ENCODE results near the gene TBC1D22A. TPM values are rescaled to one million over a fixed set of nuclear protein-coding genes. Genes with fewer than 3 reads are reported as not detected.

TBC1D22A gene
- total RNA-seq, 3 donors from 2014 or later, result 19.0 to 23.6 (median 23.6) TPM

- Histone ChIP-seq H3K27ac (no peak overlapping the region), H3K9me3 (no peaks in the 10 kb centered on the region), H3K36me3 (no peaks in the 10 kb centered on the region), H3K27me3 (no peaks in the 10 kb centered on the region), H3K4me3 (no peak overlapping the region), H3K4me1 (peaks cover 0 to 4% of the 10 kb centered on the region in 2 donors)
- intact Hi-C loops (cut with DNase I; ENCODE audit: low total_unique reads), result loop anchor here (5.0 kb wide), 1 partner anchor 1033 kb away; no protein-coding TSS in a partner anchor
- DNase-seq (ENCODE audit: low spot score in 2 of 2), result no peak
- TF ChIP-seq POLR2A (IDR thresholded peaks at IDR 0.05) (no peak), POLR2AphosphoS5 (IDR thresholded peaks at IDR 0.05) (no peak), CTCF (IDR thresholded peaks at IDR 0.05) (no peak)
These were observed 382.5 kb downstream of the TBC1D22A start for GRCh38 chr22:47144791-47145425.

GRCh38 chr22:47145883-47146282, 383.4 kb downstream of the TBC1D22A start:
- intact Hi-C loops (cut with DNase I; ENCODE audit: low total_unique reads), result no loop called here
- Histone ChIP-seq H3K27me3 (no peaks in the 10 kb centered on the region), H3K27ac (no peak overlapping the region), H3K4me1 (peaks cover 0 to 4% of the 10 kb centered on the region in 2 donors), H3K9me3 (no peaks in the 10 kb centered on the region), H3K4me3 (no peak overlapping the region), H3K36me3 (no peaks in the 10 kb centered on the region)
- TF ChIP-seq POLR2A (IDR thresholded peaks at IDR 0.05), result no peak
- no peak for TF ChIP-seq CTCF (IDR thresholded peaks at IDR 0.05)
- no peak for TF ChIP-seq POLR2AphosphoS5 (IDR thresholded peaks at IDR 0.05)
- no peak for DNase-seq (ENCODE audit: low spot score in 2 of 2)

- Histone ChIP-seq H3K9me3 (no peaks in the 10 kb centered on the region), H3K27ac (no peak overlapping the region), H3K4me1 (peaks cover 0 to 4% of the 10 kb centered on the region in 2 donors), H3K27me3 (no peaks in the 10 kb centered on the region), H3K4me3 (no peak overlapping the region), H3K36me3 (no peaks in the 10 kb centered on the region)
- TF ChIP-seq POLR2A (IDR thresholded peaks at IDR 0.05) (no peak), CTCF (IDR thresholded peaks at IDR 0.05) (no peak), POLR2AphosphoS5 (IDR thresholded peaks at IDR 0.05) (no peak)
- intact Hi-C loops (cut with DNase I; ENCODE audit: low total_unique reads), result no loop called here
- no peak for DNase-seq (ENCODE audit: low spot score in 2 of 2)
These were observed 383.9 kb downstream of the TBC1D22A start for GRCh38 chr22:47146391-47146790.

GRCh38 chr22:47146941-47147340, 384.5 kb downstream of the TBC1D22A start:
- H3K4me3 ChIP-seq, result no peak overlapping the region
- intact Hi-C loops (cut with DNase I; ENCODE audit: low total_unique reads), result no loop called here
- no peak for DNase-seq (ENCODE audit: low spot score in 2 of 2)
- H3K9me3 ChIP-seq, result no peaks in the 10 kb centered on the region
- TF ChIP-seq POLR2AphosphoS5 (IDR thresholded peaks at IDR 0.05), result no peak
- no peak for TF ChIP-seq CTCF (IDR thresholded peaks at IDR 0.05)
- no peak for TF ChIP-seq POLR2A (IDR thresholded peaks at IDR 0.05)
- H3K4me1 ChIP-seq, result peaks cover 0 to 4% of the 10 kb centered on the region in 2 donors
- H3K36me3 ChIP-seq, result no peaks in the 10 kb centered on the region
- no peaks in the 10 kb centered on the region for H3K27me3 ChIP-seq
- no peak overlapping the region for H3K27ac ChIP-seq

- intact Hi-C loops (cut with DNase I; ENCODE audit: low total_unique reads), result no loop called here
- no peak overlapping the region for H3K4me3 ChIP-seq
- peaks cover 1 to 5% of the 10 kb centered on the region in 2 donors for H3K9me3 ChIP-seq
- TF ChIP-seq POLR2AphosphoS5 (IDR thresholded peaks at IDR 0.05) (no peak), CTCF (IDR thresholded peaks at IDR 0.05) (no peak), POLR2A (IDR thresholded peaks at IDR 0.05) (no peak)
- H3K27ac ChIP-seq, result no peak overlapping the region
- H3K36me3 ChIP-seq, result no peaks in the 10 kb centered on the region
- peaks cover 0 to 4% of the 10 kb centered on the region in 2 donors for H3K4me1 ChIP-seq
- H3K27me3 ChIP-seq, result no peaks in the 10 kb centered on the region
- no peak for DNase-seq (ENCODE audit: low spot score in 2 of 2)
These were observed 385.1 kb downstream of the TBC1D22A start for GRCh38 chr22:47147572-47147971.
